HepG2 (cell line): ENCODE results near the gene GABRR2. TPM values are rescaled to one million over a fixed set of nuclear protein-coding genes. Genes with fewer than 3 reads are reported as not detected.

Source experiments
- ATAC-seq: fragments of 200-7000 bp; cut with Tn5 transposase; 3 replicates; pipeline ENCODE4 v1.9.1; 2020; ENCODE audit warnings: mild to moderate bottlenecking, moderate library complexity
- BruUV-seq: library from RNA; stranded (reverse); fragments of 400-500 nt; replicated peaks from 2 replicates; lab custom pipeline; 2021; lab: Mats Ljungman, UMichigan
- CTCF ChIA-PET: fragments of 300-600 bp; formaldehyde crosslinking; extraction: SDS; loops from one replicate; lab custom pipeline; 2021; ENCODE audit warnings: low total read pairs, inconsistent platforms, low intra/inter-chr PET ratio; lab: Yijun Ruan, JAX
- POLR2A ChIA-PET: fragments of 350-600 bp; sonication (Branson Sonifier 250); formaldehyde crosslinking; loops from one replicate; lab custom pipeline; 2020; ENCODE audit warnings: antibody characterized with exemption, inconsistent platforms; lab: Yijun Ruan, JAX
- DNase-seq: peaks from one replicate; pipeline ENCODE4 v3.0.0-alpha.2; 2015; ENCODE audit warnings: low spot score
- FAIRE-seq: peaks from 3 replicates; lab custom pipeline; 2011; peaks lifted over from hg19 to GRCh38; lab: Jason Lieb, UNC
- H2AFZ ChIP-seq: one replicate; pipeline ENCODE4 v1.6.1; 2011; ENCODE audit warnings: low read length, inconsistent platforms
- H3K27ac ChIP-seq: fragments of 300-600 bp; 3 replicates; pipeline ENCODE4 v1.8.0; 2011; ENCODE audit warnings: mixed run types, mild to moderate bottlenecking, mixed read lengths, low read length, inconsistent platforms; ENCODE audit not compliant: insufficient read depth; ENCODE audit errors: extremely low read length
- H3K27me3 ChIP-seq, 2 experiments: fragments of 200-600 bp in 1 of 2; 2 replicates in 1 of 2; 3 replicates in 1 of 2; pipeline versions ENCODE4 v1.6.0 to v1.8.0; 2011; ENCODE audit warnings: low read length in 2 of 2, mild to moderate bottlenecking in 2 of 2, moderate library complexity in 2 of 2, inconsistent platforms in 1 of 2; ENCODE audit not compliant: insufficient read depth in 2 of 2, control insufficient read depth in 1 of 2
- H3K36me3 ChIP-seq, 2 experiments: fragments of 200-600 bp in 1 of 2; replicated peaks in 1 of 2; 2 replicates in 1 of 2; 3 replicates in 1 of 2; pipeline versions ENCODE4 v1.5.1 to v1.8.0; 2011; ENCODE audit warnings: low read length in 2 of 2, inconsistent platforms in 1 of 2; ENCODE audit not compliant: insufficient read depth in 2 of 2, control insufficient read depth in 1 of 2
- H3K4me1 ChIP-seq: 2 replicates; pipeline ENCODE4 v1.5.1; 2012; ENCODE audit warnings: low read length, inconsistent platforms; ENCODE audit not compliant: insufficient read depth
- H3K4me2 ChIP-seq: 2 replicates; pipeline ENCODE4 v1.6.0; 2011; ENCODE audit warnings: low read depth, low read length, inconsistent platforms
- H3K4me3 ChIP-seq, 3 experiments: fragments of 200-600 bp in 1 of 3; sonication (generic), shearing (Covaris generic) in 1 of 3; replicated peaks in 1 of 3; 2 replicates each; pipeline ENCODE4 v1.5.1; 2011 to 2016; ENCODE audit warnings: low read length in 3 of 3, inconsistent platforms in 2 of 3, low read depth in 2 of 3, mild to moderate bottlenecking in 2 of 3, control low read depth in 1 of 3, mixed read lengths in 1 of 3; ENCODE audit not compliant: insufficient read depth in 1 of 3
- H3K79me2 ChIP-seq: one replicate; pipeline ENCODE4 v1.6.1; 2011; ENCODE audit warnings: low read length, inconsistent platforms; ENCODE audit not compliant: insufficient read depth
- H3K9ac ChIP-seq: 2 replicates; pipeline ENCODE4 v1.6.0; 2011; ENCODE audit warnings: mild to moderate bottlenecking, low read depth, low read length, inconsistent platforms; ENCODE audit not compliant: insufficient read depth
- H3K9me3 ChIP-seq: 2 replicates; pipeline ENCODE4 v1.5.1; 2012; ENCODE audit warnings: mild to moderate bottlenecking, low read length
- H4K20me1 ChIP-seq: 2 replicates; pipeline ENCODE4 v1.6.0; 2011; ENCODE audit warnings: inconsistent platforms, mild to moderate bottlenecking, low read length, moderate library complexity; ENCODE audit not compliant: insufficient read depth
- ASH2L ChIP-seq: fragments of 300-600, 200-600 bp; sonication (generic); IDR thresholded peaks from 2 replicates; pipeline ENCODE4 v1.7.0; 2017; ENCODE audit warnings: low read depth, mild to moderate bottlenecking, moderate library complexity, mixed read lengths, low read length; ENCODE audit not compliant: insufficient read length
- FOXO1 ChIP-seq: sonication (generic); formaldehyde crosslinking; IDR thresholded peaks from 2 replicates; pipeline ENCODE4 v1.4.0; 2020; ENCODE audit warnings: missing genetic modification reagents
- JARID2 ChIP-seq: sonication (generic); formaldehyde crosslinking; IDR thresholded peaks from 2 replicates; pipeline ENCODE4 v1.8.1; 2023; ENCODE audit warnings: missing genetic modification reagents, inconsistent platforms; ENCODE audit not compliant: insufficient replicate concordance
- KLF13 ChIP-seq: sonication (generic); formaldehyde crosslinking; IDR thresholded peaks from 2 replicates; pipeline ENCODE4 v1.4.0; 2020; ENCODE audit warnings: mild to moderate bottlenecking, missing genetic modification reagents
- KLF9 ChIP-seq: IDR thresholded peaks from 2 replicates; pipeline ENCODE4 v1.6.1; 2016; ENCODE audit warnings: low read depth
- MTF2 ChIP-seq: sonication (generic); formaldehyde crosslinking; IDR thresholded peaks from 2 replicates; pipeline ENCODE4 v1.5.0; 2020; ENCODE audit warnings: missing genetic modification reagents, borderline replicate concordance
- MXI1 ChIP-seq: IDR thresholded peaks from 3 replicates; pipeline ENCODE4 v1.6.1; 2012; ENCODE audit warnings: low read depth, low read length, inconsistent platforms, borderline replicate concordance
- PAF1 ChIP-seq: IDR thresholded peaks from 2 replicates; pipeline ENCODE4 v1.6.1; 2016; ENCODE audit warnings: missing genetic modification reagents, missing compliant biosample characterization
- PAX8 ChIP-seq: sonication (generic); formaldehyde crosslinking; IDR thresholded peaks from 2 replicates; pipeline ENCODE4 v1.8.0; 2022; ENCODE audit warnings: mild to moderate bottlenecking, missing genetic modification reagents, borderline replicate concordance
- PCBP1 ChIP-seq: fragments of 200-400 bp; formaldehyde crosslinking; IDR thresholded peaks from 2 replicates; pipeline ENCODE4 v1.6.1; 2017; ENCODE audit warnings: mild to moderate bottlenecking, low read depth, low read length, borderline replicate concordance
- PCBP2 ChIP-seq: fragments of 200-400 bp; formaldehyde crosslinking; optimal IDR thresholded peaks from 2 replicates; pipeline ENCODE3; 2018; ENCODE audit warnings: low read length, low read depth; ENCODE audit not compliant: poor library complexity, severe bottlenecking
- RNF2 ChIP-seq: fragments of 450-650 bp; conservative IDR thresholded peaks from 2 replicates; pipeline ENCODE4 v1.6.1; 2016; ENCODE audit warnings: low read depth
- SNAPC2 ChIP-seq: sonication (generic); formaldehyde crosslinking; IDR thresholded peaks from 2 replicates; pipeline ENCODE4 v1.8.1; 2022; ENCODE audit warnings: mild to moderate bottlenecking, missing genetic modification reagents
- SP5 ChIP-seq: IDR thresholded peaks from 2 replicates; pipeline ENCODE4 v1.6.1; 2016; ENCODE audit warnings: low read depth, borderline replicate concordance
- ZNF337 ChIP-seq: sonication (generic); formaldehyde crosslinking; IDR thresholded peaks from 2 replicates; pipeline ENCODE4 v1.5.1; 2020; ENCODE audit warnings: missing genetic modification reagents, low read depth, mild to moderate bottlenecking, borderline replicate concordance
- ZNF468 ChIP-seq: sonication (generic); formaldehyde crosslinking; IDR thresholded peaks from 2 replicates; pipeline ENCODE4 v1.8.0; 2022; ENCODE audit warnings: mild to moderate bottlenecking, moderate library complexity, missing genetic modification reagents
- ZNF563 ChIP-seq: sonication (generic); formaldehyde crosslinking; IDR thresholded peaks from 2 replicates; pipeline ENCODE4 v1.8.0; 2022; ENCODE audit warnings: mild to moderate bottlenecking, moderate library complexity, missing genetic modification reagents
- ZSCAN21 ChIP-seq: sonication (generic); formaldehyde crosslinking; IDR thresholded peaks from 2 replicates; pipeline ENCODE4 v1.8.0; 2022; ENCODE audit warnings: mild to moderate bottlenecking, missing genetic modification reagents, moderate library complexity, borderline replicate concordance
- WGBS: methylation state at CpG from one replicate; pipeline ENCODE4 v1.1.6; 2017; ENCODE audit warnings: low lambda C conversion rate; 5-methylcytosine and 5-hydroxymethylcytosine counted together
- in situ Hi-C: cut with HindIII; loops from 2 replicates; pipeline ENCODE4 v1.10.0; 2017; ENCODE audit warnings: low pct_unique_long_range_greater_than_20kb; ENCODE audit not compliant: extremely low pct_ligation_motif_present
- intact Hi-C: fragments of 100-400 bp; cut with micrococcal nuclease; formaldehyde crosslinking; loops from one replicate; pipeline ENCODE4 v1.10.0; 2022; ENCODE audit not compliant: unreplicated experiment
- polyA plus RNA-seq, 8 experiments: library from polyadenylated mRNA; depleted of rRNA in 3 of 8; stranded (reverse) in 7 of 8; unstranded in 1 of 8; fragments of >200 nt; fragmentation: Illumina TruSeq in 4 of 8; extraction: Trizol in 4 of 8; gene quantifications; 2 replicates each; pipeline versions ENCODE4 v1.2.1 to v1.2.3, GENCODE V29; 2011 to 2016; ENCODE audit warnings: low read depth in 4 of 8, missing spikeins in 1 of 8, mixed read lengths in 1 of 8; ENCODE audit not compliant: insufficient read depth in 1 of 8
- total RNA-seq, 5 experiments: library from RNA; depleted of rRNA; stranded (reverse); fragments of >200 nt; fragmentation: Illumina TruSeq; extraction: Trizol; gene quantifications; 2 replicates each; pipeline ENCODE4 v1.2.3, GENCODE V29; 2016; ENCODE audit warnings: low read depth in 1 of 5
- TF ChIP-seq, protein P1 (sequence below): sonication (generic); formaldehyde crosslinking; IDR thresholded peaks from 2 replicates; pipeline ENCODE4 v1.5.0; 2020; ENCODE audit warnings: missing genetic modification reagents, mild to moderate bottlenecking, borderline replicate concordance
- TF ChIP-seq, protein P2 (sequence below): IDR thresholded peaks from 2 replicates; pipeline ENCODE4 v1.6.1; 2012; ENCODE audit warnings: inconsistent platforms

Gene GABRR2
- total and polyA plus RNA-seq, 2 of the 13 experiments (the other 11 are each of a cell fraction or from before 2014, with no cell fraction given) = 0.13 TPM; not detected in 1

DNA sequence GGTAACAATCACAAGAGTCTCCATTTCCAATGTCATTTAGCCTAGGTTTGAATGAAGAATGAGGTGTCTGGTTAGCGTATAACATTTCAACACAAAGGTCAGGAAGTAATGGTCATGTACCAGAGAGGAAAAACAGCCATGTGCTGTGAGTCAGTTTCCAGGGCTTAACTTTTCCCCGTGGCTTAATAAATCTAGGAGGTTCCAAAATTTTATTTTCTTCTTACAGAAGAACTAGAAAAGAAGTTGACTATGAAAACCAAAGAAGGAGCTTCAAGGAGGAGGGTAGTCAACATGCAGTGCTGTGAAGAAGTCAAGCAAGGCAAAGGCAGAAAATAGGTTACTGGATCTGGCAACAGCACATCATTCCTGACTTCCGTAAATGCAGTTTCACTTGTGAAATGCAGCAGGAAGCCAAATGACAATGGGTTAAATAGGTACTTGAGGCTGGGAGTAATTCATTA lies 8.4 kb upstream of the GABRR2 start:
- Histone ChIP-seq H2AFZ (no peak overlapping the region), H3K4me2 (no peak overlapping the region), H3K27ac (no peak overlapping the region), H3K79me2 (no peaks in the 10 kb centered on the region), H3K27me3 (no peaks in the 10 kb centered on the region), H4K20me1 (no peaks in the 10 kb centered on the region), H3K9ac (no peak overlapping the region), H3K4me3 (no peak overlapping the region), H3K36me3 (peaks cover 0 to 2% of the 10 kb centered on the region in 2 experiments; a peak in 3 of 5 replicates), H3K9me3 (0 out of 2 replicates have a peak, but pooled peaks cover 5% of the 10 kb centered on the region), H3K4me1 (peaks cover 38% of the 10 kb centered on the region)
- DNase-seq (no peak), ATAC-seq (peak; percentile 24; the same call in 2 of the 3 replicates), FAIRE-seq (no peak)
- intact Hi-C loops (no loop called here), in situ Hi-C loops (no loop called here)
- CTCF ChIA-PET = no interaction called here
- 87% methylated on average over 3 of the region's 3 CpGs for WGBS
- POLR2A ChIA-PET = interaction anchor here (1.0 to 1.6 kb wide), 2 partner anchors 17 to 29 kb away, joined by 3 to 7 read pairs; partner anchors contain the start of gene UBE2J1
- no TSS peak for BruUV-seq
- TF ChIP-seq ZNF468 (CRISPR knock-in tag) (no peak), ZNF337 (CRISPR knock-in tag) (no peak), SP5 (CRISPR knock-in tag) (no peak), SNAPC2 (CRISPR knock-in tag) (no peak), PAF1 (no peak), MXI1 (no peak), FOXO1 (no peak), PAX8 (CRISPR knock-in tag) (no peak), PCBP1 (no peak), MTF2 (no peak), RNF2 (no peak), JARID2 (CRISPR knock-in tag) (no peak), ASH2L (no peak), ZNF563 (CRISPR knock-in tag) (no peak), PCBP2 (no peak), ZSCAN21 (CRISPR knock-in tag) (no peak), KLF13 (CRISPR knock-in tag) (no peak), KLF9 (CRISPR knock-in tag) (no peak)
- TF ChIP-seq, protein P1, sequence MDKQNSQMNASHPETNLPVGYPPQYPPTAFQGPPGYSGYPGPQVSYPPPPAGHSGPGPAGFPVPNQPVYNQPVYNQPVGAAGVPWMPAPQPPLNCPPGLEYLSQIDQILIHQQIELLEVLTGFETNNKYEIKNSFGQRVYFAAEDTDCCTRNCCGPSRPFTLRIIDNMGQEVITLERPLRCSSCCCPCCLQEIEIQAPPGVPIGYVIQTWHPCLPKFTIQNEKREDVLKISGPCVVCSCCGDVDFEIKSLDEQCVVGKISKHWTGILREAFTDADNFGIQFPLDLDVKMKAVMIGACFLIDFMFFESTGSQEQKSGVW (CRISPR knock-in tag) = no peak
- TF ChIP-seq, protein P2, sequence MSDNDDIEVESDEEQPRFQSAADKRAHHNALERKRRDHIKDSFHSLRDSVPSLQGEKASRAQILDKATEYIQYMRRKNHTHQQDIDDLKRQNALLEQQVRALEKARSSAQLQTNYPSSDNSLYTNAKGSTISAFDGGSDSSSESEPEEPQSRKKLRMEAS = no peak
